Left forelimb (tissue), 1 donor: ENCODE measurements around the gene EMC8.

ENCODE experiments used
- DNase-seq: peaks from one replicate; pipeline ENCODE4 v3.0.0-alpha.2; 2018; ENCODE audit warnings: low spot score

Gene EMC8

DNA sequence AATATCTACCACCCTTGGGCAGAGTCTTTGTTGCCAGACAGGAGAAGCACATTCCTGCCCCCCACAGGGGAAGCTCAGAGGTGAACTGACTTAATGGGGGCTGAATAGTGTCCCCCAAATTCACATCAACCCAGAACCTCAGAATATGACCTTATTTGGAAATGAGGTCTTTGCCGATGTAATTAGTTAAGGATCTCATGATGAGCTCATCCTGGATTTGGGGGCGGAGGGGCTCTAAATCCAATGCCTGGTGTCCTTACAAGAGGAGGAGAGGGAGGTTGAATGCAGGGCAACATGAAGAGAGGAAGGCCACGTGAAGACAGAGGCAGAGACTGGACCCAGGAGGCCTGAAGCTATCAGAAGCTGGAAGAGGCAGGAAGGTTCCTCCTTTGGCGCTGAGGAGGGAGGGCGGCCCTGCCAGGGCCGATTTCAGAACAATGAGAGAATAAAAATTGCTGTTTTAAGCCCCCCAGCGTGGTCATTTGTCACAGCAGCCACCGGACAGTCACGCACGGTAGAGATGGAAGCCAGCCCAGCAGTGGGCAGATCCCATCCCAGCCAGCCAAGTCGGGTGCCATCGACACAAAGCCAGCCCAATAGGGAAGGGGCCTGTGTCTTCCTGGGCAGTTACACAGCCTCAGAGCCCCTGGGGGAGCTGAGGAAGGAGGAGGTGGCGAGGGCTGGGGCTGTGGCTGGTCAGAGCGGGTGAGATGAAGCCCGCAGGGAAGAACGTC is 69.7 kb downstream of the EMC8 start:
- DNase-seq, result no peak

DNA sequence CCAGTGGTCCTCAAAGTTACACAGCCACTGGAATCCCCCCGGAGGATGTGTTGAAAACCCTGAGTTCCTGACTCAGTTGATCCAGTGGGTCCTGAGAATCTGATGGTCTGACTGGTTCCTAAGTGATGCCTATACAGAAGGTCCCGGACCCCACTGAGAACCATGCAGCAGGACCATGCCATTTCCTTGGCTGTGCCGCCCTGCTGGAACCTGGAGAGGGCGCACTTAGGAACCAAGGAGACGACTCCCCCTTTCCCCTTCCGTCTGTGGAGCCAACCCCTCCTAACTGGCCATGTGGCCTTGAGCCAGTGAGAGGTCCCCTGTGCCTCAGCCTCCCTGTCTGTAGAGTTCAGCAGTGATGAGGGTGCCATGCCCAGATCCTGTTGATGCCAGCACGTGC is 70.5 kb downstream of the EMC8 start:
- no peak for DNase-seq
